MM.1S (cell line): ENCODE results near the gene TOGARAM2.

Source experiments
- EZH2 ChIP-seq: fragments of 300-600 bp; sonication (generic); optimal IDR thresholded peaks from 2 replicates; pipeline ENCODE3; 2017; ENCODE audit warnings: low read depth, mild to moderate bottlenecking, antibody characterized with exemption, low read length, mixed read lengths
- EZH2phosphoT487 ChIP-seq: fragments of 300-600 bp; sonication (generic); IDR thresholded peaks from 2 replicates; pipeline ENCODE4 v1.6.1; 2018; ENCODE audit warnings: antibody characterized with exemption, low read length
- TF ChIP-seq, protein P1 (sequence below): fragments of 300-600 bp; sonication (generic); IDR thresholded peaks from 2 replicates; pipeline ENCODE4 v1.5.1; 2016; ENCODE audit warnings: antibody characterized with exemption, low read length, mixed read lengths

DNA sequence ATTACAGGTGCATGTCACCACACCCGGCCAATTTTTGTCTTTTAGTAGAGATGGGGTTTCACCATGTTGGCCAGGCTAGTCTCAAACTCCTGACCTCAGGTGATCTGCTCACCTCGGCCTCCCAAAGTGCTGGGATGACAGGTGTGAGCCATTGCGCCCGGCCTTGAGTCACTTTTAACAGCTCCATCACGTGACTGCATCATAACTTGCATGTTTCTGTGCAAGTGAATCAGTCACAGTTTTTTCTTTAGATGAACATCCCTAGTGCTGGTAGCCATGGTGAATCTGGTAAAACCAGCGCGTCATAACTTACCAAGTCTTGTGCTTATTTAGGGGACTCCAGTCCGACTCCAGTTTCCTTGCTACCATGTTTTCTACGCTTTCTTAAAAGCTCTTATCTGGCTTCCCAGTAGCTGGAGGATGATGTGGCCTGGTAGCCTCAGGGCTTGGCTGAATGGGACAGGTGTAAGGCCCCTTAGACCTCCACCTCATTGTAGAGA is 60.1 kb downstream of the TOGARAM2 start:
- TF ChIP-seq, protein P1, sequence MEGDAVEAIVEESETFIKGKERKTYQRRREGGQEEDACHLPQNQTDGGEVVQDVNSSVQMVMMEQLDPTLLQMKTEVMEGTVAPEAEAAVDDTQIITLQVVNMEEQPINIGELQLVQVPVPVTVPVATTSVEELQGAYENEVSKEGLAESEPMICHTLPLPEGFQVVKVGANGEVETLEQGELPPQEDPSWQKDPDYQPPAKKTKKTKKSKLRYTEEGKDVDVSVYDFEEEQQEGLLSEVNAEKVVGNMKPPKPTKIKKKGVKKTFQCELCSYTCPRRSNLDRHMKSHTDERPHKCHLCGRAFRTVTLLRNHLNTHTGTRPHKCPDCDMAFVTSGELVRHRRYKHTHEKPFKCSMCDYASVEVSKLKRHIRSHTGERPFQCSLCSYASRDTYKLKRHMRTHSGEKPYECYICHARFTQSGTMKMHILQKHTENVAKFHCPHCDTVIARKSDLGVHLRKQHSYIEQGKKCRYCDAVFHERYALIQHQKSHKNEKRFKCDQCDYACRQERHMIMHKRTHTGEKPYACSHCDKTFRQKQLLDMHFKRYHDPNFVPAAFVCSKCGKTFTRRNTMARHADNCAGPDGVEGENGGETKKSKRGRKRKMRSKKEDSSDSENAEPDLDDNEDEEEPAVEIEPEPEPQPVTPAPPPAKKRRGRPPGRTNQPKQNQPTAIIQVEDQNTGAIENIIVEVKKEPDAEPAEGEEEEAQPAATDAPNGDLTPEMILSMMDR: no peak
- TF ChIP-seq EZH2 (no peak), EZH2phosphoT487 (no peak)
